Endothelial cell (in vitro differentiated cells): Measurements from ENCODE around the gene PTPRN2. TPM values are rescaled to one million over a fixed set of nuclear protein-coding genes. Genes with fewer than 3 reads are reported as not detected.

Experiments
- DNase-seq: peaks from one replicate; pipeline ENCODE4 v3.0.0; 2021; ENCODE audit warnings: low spot score
- H3K27ac Mint-ChIP-seq: one replicate; pipeline ENCODE4 v1.8.0; 2021; ENCODE audit warnings: mixed read lengths, inconsistent platforms; ENCODE audit not compliant: unreplicated experiment
- H3K27me3 Mint-ChIP-seq: one replicate; pipeline ENCODE4 v1.8.0; 2021; ENCODE audit warnings: mild to moderate bottlenecking, moderate library complexity, mixed read lengths, inconsistent platforms; ENCODE audit not compliant: unreplicated experiment
- H3K36me3 Mint-ChIP-seq: one replicate; pipeline ENCODE4 v1.8.0; 2021; ENCODE audit warnings: mild to moderate bottlenecking, low read depth, mixed read lengths, inconsistent platforms; ENCODE audit not compliant: unreplicated experiment
- H3K4me1 Mint-ChIP-seq: one replicate; pipeline ENCODE4 v1.8.0; 2021; ENCODE audit warnings: mild to moderate bottlenecking, mixed read lengths, inconsistent platforms; ENCODE audit not compliant: unreplicated experiment
- H3K4me3 Mint-ChIP-seq: one replicate; pipeline ENCODE4 v1.8.0; 2021; ENCODE audit warnings: mild to moderate bottlenecking, mixed read lengths, inconsistent platforms; ENCODE audit not compliant: unreplicated experiment
- H3K9me3 Mint-ChIP-seq: one replicate; pipeline ENCODE4 v1.8.0; 2021; ENCODE audit warnings: mixed read lengths, inconsistent platforms; ENCODE audit not compliant: unreplicated experiment
- total RNA-seq: library from RNA; stranded (reverse); fragmentation: NEBNext Ultra II Directional; extraction: Animal tissue kit (Norgen Biotek cat#: 25700); gene quantifications from one replicate; pipeline ENCODE4 v1.2.1, GENCODE V29; 2021; ENCODE audit not compliant: unreplicated experiment
- TF ChIP-seq, protein P1 (sequence below): fragments of 200-600 bp; sonication (generic); IDR thresholded peaks from one replicate; pipeline ENCODE4 v1.5.0; 2021; ENCODE audit warnings: antibody characterized with exemption; ENCODE audit not compliant: unreplicated experiment

PTPRN2 gene
- total RNA-seq, 1 donor from 2014 or later, result 0.18 TPM

DNA sequence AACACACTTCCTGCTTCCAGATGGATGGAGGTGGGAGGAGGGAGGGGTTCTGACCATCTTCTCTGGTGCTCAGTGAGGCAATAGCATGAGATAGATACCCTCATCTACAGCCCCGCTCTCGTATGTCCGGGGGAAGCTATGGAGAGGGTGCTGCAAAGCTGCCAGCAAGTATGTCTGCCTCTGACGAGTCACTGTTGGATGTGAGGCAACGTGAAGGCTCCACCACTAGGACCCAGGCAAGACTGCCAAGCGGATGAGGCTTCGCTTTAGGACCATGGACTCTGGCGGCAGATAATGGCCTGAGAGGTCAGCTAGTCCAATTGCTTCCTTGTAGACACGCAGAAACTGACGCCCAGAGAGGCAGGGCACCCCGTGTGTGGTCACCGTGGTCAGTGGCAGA, 601.6 kb downstream of the PTPRN2 start:
- no peaks in the 10 kb centered on the region for H3K4me1 Mint-ChIP-seq
- H3K27ac Mint-ChIP-seq, result no peak overlapping the region
- peaks cover 16% of the 10 kb centered on the region for H3K36me3 Mint-ChIP-seq
- H3K9me3 Mint-ChIP-seq, result peaks cover 30% of the 10 kb centered on the region
- H3K4me3 Mint-ChIP-seq, result no peak overlapping the region
- DNase-seq, result no peak
- peaks cover 25% of the 10 kb centered on the region for H3K27me3 Mint-ChIP-seq
- TF ChIP-seq, protein P1, sequence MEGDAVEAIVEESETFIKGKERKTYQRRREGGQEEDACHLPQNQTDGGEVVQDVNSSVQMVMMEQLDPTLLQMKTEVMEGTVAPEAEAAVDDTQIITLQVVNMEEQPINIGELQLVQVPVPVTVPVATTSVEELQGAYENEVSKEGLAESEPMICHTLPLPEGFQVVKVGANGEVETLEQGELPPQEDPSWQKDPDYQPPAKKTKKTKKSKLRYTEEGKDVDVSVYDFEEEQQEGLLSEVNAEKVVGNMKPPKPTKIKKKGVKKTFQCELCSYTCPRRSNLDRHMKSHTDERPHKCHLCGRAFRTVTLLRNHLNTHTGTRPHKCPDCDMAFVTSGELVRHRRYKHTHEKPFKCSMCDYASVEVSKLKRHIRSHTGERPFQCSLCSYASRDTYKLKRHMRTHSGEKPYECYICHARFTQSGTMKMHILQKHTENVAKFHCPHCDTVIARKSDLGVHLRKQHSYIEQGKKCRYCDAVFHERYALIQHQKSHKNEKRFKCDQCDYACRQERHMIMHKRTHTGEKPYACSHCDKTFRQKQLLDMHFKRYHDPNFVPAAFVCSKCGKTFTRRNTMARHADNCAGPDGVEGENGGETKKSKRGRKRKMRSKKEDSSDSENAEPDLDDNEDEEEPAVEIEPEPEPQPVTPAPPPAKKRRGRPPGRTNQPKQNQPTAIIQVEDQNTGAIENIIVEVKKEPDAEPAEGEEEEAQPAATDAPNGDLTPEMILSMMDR, result no peak

GRCh38 chr7:157985636-157986035, 602.0 kb downstream of the PTPRN2 start:
- H3K9me3 Mint-ChIP-seq, result peaks cover 30% of the 10 kb centered on the region
- TF ChIP-seq, protein P1, result no peak
- H3K4me1 Mint-ChIP-seq, result no peaks in the 10 kb centered on the region
- H3K27me3 Mint-ChIP-seq, result peaks cover 25% of the 10 kb centered on the region
- no peak overlapping the region for H3K4me3 Mint-ChIP-seq
- DNase-seq, result no peak
- peaks cover 16% of the 10 kb centered on the region for H3K36me3 Mint-ChIP-seq
- no peak overlapping the region for H3K27ac Mint-ChIP-seq

DNA sequence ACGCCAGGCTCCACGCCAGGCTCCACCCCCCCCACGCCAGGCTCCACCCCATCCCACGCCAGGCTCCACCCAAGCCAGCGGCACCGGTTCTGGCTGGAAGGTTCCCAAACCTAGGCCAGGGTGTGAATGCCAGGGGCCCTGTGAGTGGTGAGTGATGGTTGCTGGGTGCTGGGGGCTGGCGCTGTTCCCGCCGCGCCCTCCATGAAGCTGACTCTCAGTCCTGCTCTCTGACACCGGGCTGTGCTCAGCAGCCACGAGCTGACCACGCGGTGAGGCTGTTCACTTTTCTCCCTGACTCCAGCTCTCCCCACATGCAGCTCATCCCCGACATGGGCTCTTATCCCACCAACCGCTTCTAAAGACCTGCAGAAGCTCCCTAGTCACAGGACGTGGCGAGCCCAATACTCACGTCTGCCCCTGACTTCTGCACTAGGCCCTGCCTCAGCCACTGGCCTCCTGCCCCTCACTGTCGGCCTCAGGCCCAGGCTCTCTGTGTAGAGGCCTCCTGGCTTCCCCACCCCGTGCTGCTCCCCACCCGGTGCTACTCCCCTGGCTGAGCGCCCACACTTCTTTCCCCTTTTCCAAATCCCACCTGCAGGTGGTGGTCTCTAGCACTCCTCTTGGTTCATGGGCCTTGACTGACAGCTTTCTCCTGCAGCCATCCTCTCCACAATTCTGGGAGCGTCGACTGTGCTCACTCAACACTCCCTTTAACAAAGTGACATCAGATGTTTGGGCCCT, 603.0 kb downstream of the PTPRN2 start:
- Mint-ChIP-seq H3K36me3 (peaks cover 16% of the 10 kb centered on the region), H3K4me1 (no peaks in the 10 kb centered on the region)

GRCh38 chr7:157983502-157984422, 603.9 kb downstream of the PTPRN2 start:
- peaks cover 30% of the 10 kb centered on the region for H3K9me3 Mint-ChIP-seq
- no peak overlapping the region for H3K27ac Mint-ChIP-seq
- H3K27me3 Mint-ChIP-seq, result peaks cover 21% of the 10 kb centered on the region
- peaks cover 16% of the 10 kb centered on the region for H3K36me3 Mint-ChIP-seq
- TF ChIP-seq, protein P1, result no peak
- no peaks in the 10 kb centered on the region for H3K4me1 Mint-ChIP-seq
- no peak overlapping the region for H3K4me3 Mint-ChIP-seq
- no peak for DNase-seq

More for the DNA sequence above, 603.0 kb downstream of the PTPRN2 start:
- DNase-seq, result no peak
- Mint-ChIP-seq H3K27me3 (peaks cover 21% of the 10 kb centered on the region), H3K9me3 (peaks cover 28% of the 10 kb centered on the region), H3K27ac (peak overlapping the region; percentile 80), H3K4me3 (peak overlapping the region; percentile 77)
- TF ChIP-seq, protein P1, result no peak
